T-cell (primary cell): ENCODE results near the gene PXT1. TPM values are rescaled to one million over a fixed set of nuclear protein-coding genes. Genes with fewer than 3 reads are reported as not detected.
"Not testable (repeated sequence)": the region's sequence is repeated elsewhere in the genome, so short reads cannot be mapped to it uniquely, and the experiment has no call there.

Source experiments
- ATAC-seq, 4 experiments: fragments of 200-7000 bp in 3 of 4; fragments of 150-1000 bp in 1 of 4; cut with Tn5 transposase; replicated peaks in 1 of 4; 1 replicate in 3 of 4; 2 replicates in 1 of 4; pipeline ENCODE4 v1.10.0; 2021; ENCODE audit warnings: moderate library complexity in 3 of 4, mild to moderate bottlenecking in 2 of 4, moderate number of reproducible peaks in 1 of 4
- CTCF ChIA-PET, 2 donors: fragments of 300-600 bp; sonication (Branson Sonifier 250); formaldehyde crosslinking; loops; one replicate each; lab custom pipeline; 2022; ENCODE audit warnings: antibody characterized with exemption in 2 of 2; lab: Charles Lee
- POLR2A ChIA-PET, 2 donors: fragments of 300-600 bp; sonication (Branson Sonifier 250); formaldehyde crosslinking; loops; one replicate each; lab custom pipeline; 2022; ENCODE audit warnings: antibody characterized with exemption in 2 of 2; lab: Charles Lee
- DNase-seq, 35 experiments: peaks; one replicate each; pipeline versions ENCODE4 v3.0.0 to v3.0.0-alpha.2; 2013 to 2023
- H3K27ac ChIP-seq: one replicate; pipeline ENCODE4 v1.5.1; 2013; ENCODE audit warnings: low read length
- H3K27me3 ChIP-seq, 2 experiments: replicated peaks in 1 of 2; 1 replicate in 1 of 2; 2 replicates in 1 of 2; pipeline versions ENCODE4 v1.6.1 to v1.7.0; 2013; ENCODE audit warnings: low read length in 1 of 2, mixed read lengths in 1 of 2; ENCODE audit not compliant: control insufficient read depth in 2 of 2, insufficient read depth in 2 of 2; ENCODE audit errors: extremely low read depth in 1 of 2
- H3K36me3 ChIP-seq, 2 donors: 1 replicate in 1 of 2; 2 replicates in 1 of 2; pipeline versions ENCODE4 v1.6.1 to v1.7.0; 2013; ENCODE audit warnings: low read length in 1 of 2; ENCODE audit not compliant: control insufficient read depth in 2 of 2, insufficient read depth in 1 of 2; ENCODE audit errors: extremely low read depth in 1 of 2
- H3K4me1 ChIP-seq, 2 experiments: 1 replicate in 1 of 2; 2 replicates in 1 of 2; pipeline versions ENCODE4 v1.6.1 to v1.7.0; 2013; ENCODE audit warnings: low read length in 2 of 2, mixed read lengths in 1 of 2; ENCODE audit not compliant: insufficient read depth in 2 of 2, control insufficient read depth in 1 of 2; ENCODE audit errors: extremely low read depth in 1 of 2
- H3K4me3 ChIP-seq, 2 donors: 1 replicate in 1 of 2; 2 replicates in 1 of 2; pipeline versions ENCODE4 v1.5.1 to v1.7.0; 2013; ENCODE audit warnings: mild to moderate bottlenecking in 2 of 2, low read length in 1 of 2, moderate library complexity in 1 of 2; ENCODE audit not compliant: control insufficient read depth in 1 of 2; ENCODE audit errors: extremely low read depth in 1 of 2
- H3K9me3 ChIP-seq: 2 replicates; pipeline ENCODE4 v1.7.0; 2013
- H3K27ac Mint-ChIP-seq, 2 donors: one replicate each; pipeline ENCODE4 v1.8.0; 2020 to 2021; ENCODE audit warnings: mild to moderate bottlenecking in 2 of 2, mixed read lengths in 2 of 2
- H3K27me3 Mint-ChIP-seq, 2 donors: one replicate each; pipeline ENCODE4 v1.8.0; 2021 to 2022; ENCODE audit warnings: mixed read lengths in 2 of 2
- H3K36me3 Mint-ChIP-seq: one replicate; pipeline ENCODE4 v1.8.0; 2021; ENCODE audit warnings: mixed read lengths
- H3K4me1 Mint-ChIP-seq, 3 donors: one replicate each; pipeline ENCODE4 v1.8.0; 2020 to 2022; ENCODE audit warnings: mixed read lengths in 3 of 3, mild to moderate bottlenecking in 1 of 3
- H3K4me3 Mint-ChIP-seq, 3 donors: one replicate each; pipeline ENCODE4 v1.8.0; 2020 to 2022; ENCODE audit warnings: mild to moderate bottlenecking in 3 of 3, mixed read lengths in 3 of 3, moderate library complexity in 3 of 3
- H3K9me3 Mint-ChIP-seq, 3 donors: one replicate each; pipeline ENCODE4 v1.8.0; 2020 to 2022; ENCODE audit warnings: mixed read lengths in 3 of 3
- WGBS: methylation state at CpG from one replicate; pipeline ENCODE4 v1.1.5; 2013; ENCODE audit warnings: missing lambda C conversion rate; ENCODE audit not compliant: insufficient coverage; 5-methylcytosine and 5-hydroxymethylcytosine counted together
- total RNA-seq, 35 experiments: library from RNA in 6 of 35; stranded (reverse) in 6 of 35; fragments of 120-200 nt in 1 of 35; gene quantifications; one replicate each; pipeline versions ENCODE4 v1.2.1 to v1.2.4 and lab custom pipeline; 2013 to 2026

PXT1 gene
- total RNA-seq, 5 donors from 2014 or later (not counting 1 experiment from before 2014, with no cell fraction given): 0.13 to 0.44 (median 0.25) TPM; not detected in 1

DNA sequence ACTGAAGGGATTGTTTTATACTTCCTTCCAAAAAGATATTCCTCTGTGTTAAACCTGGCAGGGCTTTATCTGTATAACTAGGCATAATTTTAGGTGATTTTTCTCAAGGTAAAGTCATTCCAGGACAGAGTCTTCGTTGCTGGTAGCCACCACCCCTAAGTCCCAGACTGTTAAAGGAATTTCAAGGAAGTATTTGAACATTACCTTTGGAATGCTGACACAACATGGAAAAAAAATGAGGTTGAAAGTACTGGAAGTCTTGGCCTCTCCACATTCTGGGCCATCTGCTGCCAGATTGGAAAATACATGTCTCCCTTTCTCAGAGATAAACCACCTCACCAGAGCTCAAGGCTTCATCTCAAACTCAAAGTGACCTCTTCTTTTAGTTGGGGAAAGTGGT, 28.2 kb downstream of the PXT1 start:
- no peaks in the 10 kb centered on the region for H3K9me3 ChIP-seq
- H3K4me3 ChIP-seq: no peak overlapping the region
- ChIA-PET CTCF (interaction anchor here in 1 of 2 donors (0.6 kb wide), 1 partner anchor 165 kb away, joined by 6 read pairs; no protein-coding TSS in a partner anchor), POLR2A (interaction anchor here in 1 of 2 donors (0.6 kb wide), 1 partner anchor 1267 kb away, joined by 5 read pairs; no protein-coding TSS in a partner anchor)
- no CpG with 5 or more reads among the region's 1 CpG for WGBS
- ATAC-seq (no peak), DNase-seq (no peak)
- H3K4me1 ChIP-seq: no peaks in the 10 kb centered on the region
- peaks cover 0 to 4% (median 4%) of the 10 kb centered on the region in 3 donors for H3K9me3 Mint-ChIP-seq
- H3K27ac Mint-ChIP-seq: no peak overlapping the region
- H3K27me3 Mint-ChIP-seq: peaks cover 0 to 2% of the 10 kb centered on the region in 2 donors
- no peak overlapping the region for H3K27ac ChIP-seq
- no peak overlapping the region for H3K4me3 Mint-ChIP-seq
- peaks cover 0 to 1% of the 10 kb centered on the region in 2 experiments for H3K27me3 ChIP-seq
- H3K36me3 Mint-ChIP-seq: no peaks in the 10 kb centered on the region
- no peaks in the 10 kb centered on the region for H3K4me1 Mint-ChIP-seq
- no peaks in the 10 kb centered on the region for H3K36me3 ChIP-seq

GRCh38 chr6:36413489-36414480, 28.9 kb downstream of the PXT1 start:
- no peak for DNase-seq
- Histone ChIP-seq H3K27ac (no peak overlapping the region), H3K27me3 (peaks cover 0 to 5% of the 10 kb centered on the region in 2 experiments), H3K4me1 (no peaks in the 10 kb centered on the region), H3K36me3 (no peaks in the 10 kb centered on the region), H3K4me3 (no peak overlapping the region), H3K9me3 (no peaks in the 10 kb centered on the region)
- ChIA-PET POLR2A (interaction anchor here in 1 of 2 donors (0.6 kb wide), 1 partner anchor 1267 kb away, joined by 5 read pairs; no protein-coding TSS in a partner anchor), CTCF (interaction anchor here in 1 of 2 donors (0.6 kb wide), 1 partner anchor 166 kb away, joined by 6 read pairs; no protein-coding TSS in a partner anchor)
- peaks cover 0 to 2% of the 10 kb centered on the region in 2 donors for H3K27me3 Mint-ChIP-seq
- H3K4me1 Mint-ChIP-seq: no peaks in the 10 kb centered on the region
- ATAC-seq: no peak
- H3K36me3 Mint-ChIP-seq: no peaks in the 10 kb centered on the region
- WGBS: 92% methylated on average over 2 of the region's 4 CpGs
- peaks cover 0 to 4% (median 4%) of the 10 kb centered on the region in 3 donors for H3K9me3 Mint-ChIP-seq
- H3K4me3 Mint-ChIP-seq: no peak overlapping the region
- no peak overlapping the region for H3K27ac Mint-ChIP-seq

GRCh38 chr6:36409718-36410117, 32.9 kb downstream of the PXT1 start:
- POLR2A ChIA-PET, H3K9me3 ChIP-seq, H3K4me3 ChIP-seq, ATAC-seq, DNase-seq, H3K4me3 Mint-ChIP-seq, H3K27ac Mint-ChIP-seq, H3K4me1 Mint-ChIP-seq, CTCF ChIA-PET, H3K36me3 Mint-ChIP-seq, H3K4me1 ChIP-seq, H3K9me3 Mint-ChIP-seq, H3K36me3 ChIP-seq, H3K27ac ChIP-seq, H3K27me3 Mint-ChIP-seq: not testable (repeated sequence)
- peaks cover 0 to 22% of the 10 kb centered on the region in 2 experiments for H3K27me3 ChIP-seq
- 63% methylated on average over 4 of the region's 5 CpGs for WGBS

DNA sequence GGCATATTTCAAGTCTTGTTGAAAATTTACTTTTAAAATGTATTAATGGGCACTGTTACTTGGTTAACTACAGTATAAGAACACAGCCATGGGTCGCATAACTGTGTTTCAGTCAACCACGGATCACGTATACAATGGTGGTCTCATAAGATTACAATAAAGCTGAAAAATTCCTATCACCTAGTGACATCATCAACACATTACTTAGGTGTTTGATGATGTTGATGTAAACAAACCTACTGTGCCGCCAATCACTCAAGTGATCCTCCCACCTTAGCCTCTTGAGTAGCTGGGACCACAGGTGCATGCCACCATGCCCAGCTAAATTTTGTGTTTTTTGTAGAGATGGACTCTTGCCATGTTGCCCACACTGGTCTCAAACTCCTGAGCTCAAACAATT, 38.5 kb downstream of the PXT1 start:
- Histone ChIP-seq H3K4me3 (no peak overlapping the region), H3K27ac (no peak overlapping the region), H3K36me3 (no peaks in the 10 kb centered on the region), H3K27me3 (peaks cover 0 to 18% of the 10 kb centered on the region in 2 experiments), H3K9me3 (no peaks in the 10 kb centered on the region), H3K4me1 (no peaks in the 10 kb centered on the region)
- no CpG with 5 or more reads among the region's 4 CpGs for WGBS
- no peaks in the 10 kb centered on the region for H3K4me1 Mint-ChIP-seq
- DNase-seq (no peak), ATAC-seq (no peak)
- H3K36me3 Mint-ChIP-seq: no peaks in the 10 kb centered on the region
- no peak overlapping the region for H3K27ac Mint-ChIP-seq
- no peaks in the 10 kb centered on the region for H3K9me3 Mint-ChIP-seq
- H3K4me3 Mint-ChIP-seq: no peak overlapping the region
- ChIA-PET POLR2A (no interaction called here), CTCF (no interaction called here)
- peaks cover 5 to 10% of the 10 kb centered on the region in 2 donors for H3K27me3 Mint-ChIP-seq

- POLR2A ChIA-PET: interaction anchor here in 1 of 2 donors (0.7 kb wide), 2 partner anchors 235 to 1134 kb away, joined by 4 read pairs; no protein-coding TSS in a partner anchor
Measured at GRCh38 chr6:36402481-36402880, 40.2 kb downstream of the PXT1 start.

DNA sequence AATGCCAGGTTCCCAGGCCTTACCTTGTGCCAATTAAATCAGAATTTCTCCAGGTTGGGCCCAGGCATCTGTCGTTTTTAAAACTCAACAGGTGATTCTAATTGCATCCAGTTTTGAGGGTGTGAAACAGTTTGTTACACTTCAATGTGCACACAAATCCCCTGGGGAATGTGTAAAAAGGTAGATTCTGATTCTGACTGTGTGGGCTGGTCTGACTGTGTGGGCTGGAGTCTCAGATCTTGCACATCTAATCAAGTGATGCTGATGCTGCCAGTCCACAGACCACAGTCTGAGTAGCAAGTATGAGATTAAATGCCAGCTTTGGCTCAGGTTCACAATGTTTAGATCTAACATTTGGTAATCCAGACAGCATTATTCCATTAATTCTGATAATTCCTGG, 42.7 kb downstream of the PXT1 start:
- DNase-seq: no peak
- Mint-ChIP-seq H3K27me3 (peaks cover 5 to 7% of the 10 kb centered on the region in 2 donors), H3K4me1 (no peaks in the 10 kb centered on the region), H3K27ac (no peak overlapping the region), H3K9me3 (no peaks in the 10 kb centered on the region), H3K4me3 (no peak overlapping the region), H3K36me3 (no peaks in the 10 kb centered on the region)
- Histone ChIP-seq H3K27me3 (peaks cover 0 to 2% of the 10 kb centered on the region in 2 experiments), H3K27ac (no peak overlapping the region), H3K9me3 (no peaks in the 10 kb centered on the region), H3K36me3 (no peaks in the 10 kb centered on the region), H3K4me1 (no peaks in the 10 kb centered on the region), H3K4me3 (no peak overlapping the region)
- ChIA-PET CTCF (no interaction called here), POLR2A (no interaction called here)
- ATAC-seq: no peak
- no CpG with 5 or more reads among the region's 1 CpG for WGBS

More at GRCh38 chr6:36402481-36402880, 40.2 kb downstream of the PXT1 start:
- no peaks in the 10 kb centered on the region for H3K36me3 Mint-ChIP-seq
- H3K27ac Mint-ChIP-seq: no peak overlapping the region
- H3K4me1 ChIP-seq: no peaks in the 10 kb centered on the region
- H3K4me3 ChIP-seq: no peak overlapping the region
- no peaks in the 10 kb centered on the region for H3K9me3 ChIP-seq
- peaks cover 5 to 10% of the 10 kb centered on the region in 2 donors for H3K27me3 Mint-ChIP-seq
- H3K27me3 ChIP-seq: peaks cover 0 to 7% of the 10 kb centered on the region in 2 experiments
- CTCF ChIA-PET: interaction anchor here in 1 of 2 donors (1.0 kb wide), 1 partner anchor 62 kb away, joined by 3 read pairs; no protein-coding TSS in a partner anchor
- H3K4me3 Mint-ChIP-seq: no peak overlapping the region
- no peak overlapping the region for H3K27ac ChIP-seq
- no peak for ATAC-seq
- DNase-seq: no peak
- H3K4me1 Mint-ChIP-seq: no peaks in the 10 kb centered on the region
- no peaks in the 10 kb centered on the region for H3K36me3 ChIP-seq
- H3K9me3 Mint-ChIP-seq: no peaks in the 10 kb centered on the region
- 50% methylated on average over 1 of the region's 3 CpGs for WGBS
